ENCODE measurements around the gene LHFPL2.

- TF ChIP-seq EP300 (IDR thresholded peaks at IDR 0.05; ENCODE audit: borderline replicate concordance in 1 of 2, low read depth in 1 of 2, low read length in 1 of 2) (no peak), TAF1 (IDR thresholded peaks at IDR 0.05; ENCODE audit: borderline replicate concordance, low read depth, low read length) (no peak), CTCF (IDR thresholded peaks at IDR 0.05) (no peak), POLR2AphosphoS5 (IDR thresholded peaks at IDR 0.05; ENCODE audit: low read depth, low read length) (no peak), SIN3A (IDR thresholded peaks at IDR 0.05; ENCODE audit: borderline replicate concordance, low read depth, low read length) (no peak), CHD2 (IDR thresholded peaks at IDR 0.05; ENCODE audit: low read length, partially characterized antibody) (no peak), RFX5 (IDR thresholded peaks at IDR 0.05; ENCODE audit: low read length) (no peak), MAX (IDR thresholded peaks at IDR 0.05; ENCODE audit: low read depth) (no peak), EZH2phosphoT487 (IDR thresholded peaks at IDR 0.05; ENCODE audit: borderline replicate concordance, low read depth) (no peak), NFIC (IDR thresholded peaks at IDR 0.05; ENCODE audit: borderline replicate concordance) (no peak), YY1 (IDR thresholded peaks at IDR 0.05; ENCODE audit: low read depth) (no peak)
These were observed 87.3 kb downstream of the LHFPL2 start for GRCh38 chr5:78561261-78561660.
